GM19438 (cell line): ENCODE measurements around the gene PCDHGA1.
"Not testable (repeated sequence)": the region's sequence is repeated elsewhere in the genome, so short reads cannot be mapped to it uniquely, and the experiment has no call there.

ENCODE experiments used
- ATAC-seq: cut with Tn5 transposase; IDR thresholded peaks from one replicate; pipeline ENCODE4 v1.9.1; 2021; ENCODE audit warnings: low read depth; ENCODE audit not compliant: unreplicated experiment

PCDHGA1 gene

GRCh38 chr5:141375444-141376155, 45.3 kb downstream of the PCDHGA1 start:
- ATAC-seq = not testable (repeated sequence)

- peak; percentile 60 for ATAC-seq
Measured at GRCh38 chr5:141382469-141383294, 52.4 kb downstream of the PCDHGA1 start, which contains the start of gene PCDHGA7. Gene PCDHGA7 (plus strand): TSS chr5:141382742. CDS start chr5:141382900, 158 bp downstream.

- ATAC-seq = no peak
Measured at GRCh38 chr5:141383345-141383744, 53.0 kb downstream of the PCDHGA1 start.

GRCh38 chr5:141384471-141385267, 54.4 kb downstream of the PCDHGA1 start:
- ATAC-seq = no peak

- ATAC-seq = peak; percentile 89
Measured at GRCh38 chr5:141387557-141388311, 57.4 kb downstream of the PCDHGA1 start, which contains the start of gene PCDHGB4. Gene PCDHGB4 (plus strand): TSS chr5:141387698. CDS start chr5:141387885, 187 bp downstream.

GRCh38 chr5:141388661-141389060, 58.3 kb downstream of the PCDHGA1 start:
- no peak for ATAC-seq

GRCh38 chr5:141389153-141390042, 59.1 kb downstream of the PCDHGA1 start:
- ATAC-seq = no peak

- ATAC-seq = no peak
Measured at GRCh38 chr5:141392429-141393198, 62.3 kb downstream of the PCDHGA1 start, which contains the start of gene PCDHGA8. Gene PCDHGA8 (plus strand): TSS chr5:141392633. CDS start chr5:141392814, 181 bp downstream.

GRCh38 chr5:141393267-141393666, 63.0 kb downstream of the PCDHGA1 start:
- no peak for ATAC-seq

GRCh38 chr5:141394401-141395187, 64.3 kb downstream of the PCDHGA1 start:
- not testable (repeated sequence) for ATAC-seq

GRCh38 chr5:141397756-141398551, 67.6 kb downstream of the PCDHGA1 start, which contains the start of gene PCDHGB5:
Gene PCDHGB5 (plus strand): TSS chr5:141397947. CDS start chr5:141398128, 181 bp downstream.
- ATAC-seq = peak; percentile 97

- ATAC-seq = no peak
Measured at GRCh38 chr5:141398608-141399007, 68.3 kb downstream of the PCDHGA1 start.

- no peak for ATAC-seq
Measured at GRCh38 chr5:141399555-141400258, 69.4 kb downstream of the PCDHGA1 start.

- ATAC-seq = no peak
Measured at GRCh38 chr5:141402553-141403243, 72.4 kb downstream of the PCDHGA1 start, which contains the start of gene PCDHGA9. Gene PCDHGA9 (plus strand): TSS chr5:141402778. CDS start chr5:141402953, 175 bp downstream.

GRCh38 chr5:141403387-141403786, 73.1 kb downstream of the PCDHGA1 start:
- no peak for ATAC-seq
